K562 (cell line): ENCODE data around the gene CGGBP1. TPM values are rescaled to one million over a fixed set of nuclear protein-coding genes. Genes with fewer than 3 reads are reported as not detected.

ENCODE experiments used
- ASH1L ChIP-seq: fragments of 450-650 bp; IDR thresholded peaks from 2 replicates; pipeline ENCODE4 v1.6.1; 2018; ENCODE audit warnings: borderline replicate concordance, mild to moderate bottlenecking, low read depth; ENCODE audit not compliant: partially characterized antibody
- CBFA2T2 ChIP-seq: fragments of 450-650 bp; conservative IDR thresholded peaks from 2 replicates; pipeline ENCODE4 v1.6.1; 2017; ENCODE audit warnings: mild to moderate bottlenecking
- DPF2 ChIP-seq: fragments of 450-650 bp; IDR thresholded peaks from 2 replicates; pipeline ENCODE4 v1.6.1; 2016
- E2F5 ChIP-seq: sonication (generic); formaldehyde crosslinking; IDR thresholded peaks from 2 replicates; pipeline ENCODE4 v1.8.0; 2022; ENCODE audit warnings: mild to moderate bottlenecking, missing genetic modification reagents
- EHMT2 ChIP-seq: fragments of 450-650 bp; IDR thresholded peaks from 2 replicates; pipeline ENCODE4 v1.6.1; 2018; ENCODE audit warnings: antibody characterized with exemption
- ELF2 ChIP-seq: fragments of 250-450 bp; sonication (Bioruptor Pico); IDR thresholded peaks from 2 replicates; pipeline ENCODE4 v1.5.0; 2021; ENCODE audit warnings: mild to moderate bottlenecking
- FOSL1 ChIP-seq: fragments of 200-800 bp; sonication (Bioruptor generic); conservative IDR thresholded peaks from 2 replicates; pipeline ENCODE4 v1.6.1; 2016; ENCODE audit warnings: missing genetic modification characterization, missing compliant biosample characterization
- GABPB2 ChIP-seq: fragments of 250-450 bp; sonication (Bioruptor Pico); conservative IDR thresholded peaks from 2 replicates; pipeline ENCODE4 v1.5.1; 2021; ENCODE audit warnings: mild to moderate bottlenecking
- GATA2 ChIP-seq: sonication (generic); formaldehyde crosslinking; IDR thresholded peaks from 2 replicates; pipeline ENCODE4 v1.4.0; 2020; ENCODE audit warnings: mild to moderate bottlenecking, missing genetic modification reagents
- HSF4 ChIP-seq: fragments of 250-450 bp; sonication (Bioruptor Pico); IDR thresholded peaks from 2 replicates; pipeline ENCODE4 v2.1.2; 2022; ENCODE audit warnings: mild to moderate bottlenecking, moderate library complexity, borderline replicate concordance
- KAT2B ChIP-seq: IDR thresholded peaks from one replicate; pipeline ENCODE4 v1.6.1; 2012; ENCODE audit warnings: low read depth, mild to moderate bottlenecking, control low read depth, inconsistent platforms, low read length, moderate library complexity
- MBD1 ChIP-seq: fragments of 250-450 bp; sonication (Bioruptor Pico); IDR thresholded peaks from 2 replicates; pipeline ENCODE4 v1.8.0; 2022; ENCODE audit warnings: inconsistent platforms
- NCOR1 ChIP-seq: fragments of 450-650 bp; IDR thresholded peaks from 2 replicates; pipeline ENCODE4 v1.6.1; 2016; ENCODE audit warnings: mild to moderate bottlenecking, moderate library complexity
- NFXL1 ChIP-seq: fragments of 450-650 bp; formaldehyde crosslinking; IDR thresholded peaks from 2 replicates; pipeline ENCODE4 v1.4.0; 2021; ENCODE audit warnings: mild to moderate bottlenecking
- PKNOX1 ChIP-seq: fragments of 450-650 bp; IDR thresholded peaks from 2 replicates; pipeline ENCODE4 v1.6.1; 2016
- POLR2AphosphoS5 ChIP-seq: IDR thresholded peaks from 2 replicates; pipeline ENCODE4 v1.6.1; 2011; ENCODE audit warnings: mild to moderate bottlenecking, low read depth, low read length, moderate library complexity; ENCODE audit not compliant: control insufficient read depth, insufficient read depth
- SIX5 ChIP-seq, 2 experiments: IDR thresholded peaks; 2 replicates each; pipeline ENCODE4 v1.6.1; 2011; ENCODE audit warnings: low read length in 2 of 2, borderline replicate concordance in 1 of 2, low read depth in 1 of 2, mild to moderate bottlenecking in 1 of 2, moderate library complexity in 1 of 2; ENCODE audit not compliant: insufficient read depth in 1 of 2
- SLC30A9 ChIP-seq: fragments of 250-450 bp; sonication (Bioruptor Pico); IDR thresholded peaks from 2 replicates; pipeline ENCODE4 v1.8.0; 2022; ENCODE audit warnings: mild to moderate bottlenecking, moderate library complexity
- SMARCA4 ChIP-seq: fragments of 450-650 bp; IDR thresholded peaks from 2 replicates; pipeline ENCODE4 v1.6.1; 2016
- TCF3 ChIP-seq: sonication (generic); formaldehyde crosslinking; IDR thresholded peaks from 2 replicates; pipeline ENCODE4 v1.4.0; 2020; ENCODE audit warnings: mild to moderate bottlenecking, missing genetic modification reagents
- ZBTB11 ChIP-seq, 3 experiments: fragments of 200-800 bp in 1 of 3; fragments of 250-450 bp in 1 of 3; fragments of 450-650 bp in 1 of 3; sonication (Bioruptor Pico) in 1 of 3; sonication (Bioruptor generic) in 1 of 3; formaldehyde crosslinking in 1 of 3; IDR thresholded peaks; 2 replicates each; pipeline versions ENCODE4 v1.6.1 to v1.8.0; 2016 to 2022; ENCODE audit warnings: mild to moderate bottlenecking in 2 of 3, missing genetic modification characterization in 2 of 3, missing compliant biosample characterization in 1 of 3, moderate library complexity in 1 of 3
- ZNF12 ChIP-seq: sonication (generic); formaldehyde crosslinking; IDR thresholded peaks from 2 replicates; pipeline ENCODE4 v1.4.0; 2020; ENCODE audit warnings: mild to moderate bottlenecking, missing genetic modification reagents
- ZNF140 ChIP-seq: fragments of 250-450 bp; sonication (Bioruptor Pico); IDR thresholded peaks from 2 replicates; pipeline ENCODE4 v1.8.0; 2021; ENCODE audit warnings: moderate library complexity, mild to moderate bottlenecking, inconsistent platforms
- ZNF354B ChIP-seq: fragments of 250-450 bp; sonication (Bioruptor Pico); IDR thresholded peaks from 2 replicates; pipeline ENCODE4 v1.4.0; 2020
- ZNF583 ChIP-seq: fragments of 250-450 bp; sonication (Bioruptor Pico); IDR thresholded peaks from 2 replicates; pipeline ENCODE4 v1.4.0; 2020
- polyA plus RNA-seq, 8 experiments: library from polyadenylated mRNA; depleted of rRNA in 4 of 8; stranded (reverse) in 5 of 8; unstranded in 3 of 8; fragments of >200 nt; fragmentation: Nextera tagmentation in 2 of 8; fragmentation: Illumina TruSeq in 1 of 8; extraction: Ambion mirVana in 2 of 8; extraction: Trizol in 1 of 8; gene quantifications; 2 replicates each; pipeline versions ENCODE4 v1.2.1 to v1.2.3, GENCODE V29; 2011 to 2014; ENCODE audit warnings: inconsistent platforms in 1 of 8, missing spikeins in 1 of 8
- total RNA-seq, 7 experiments: library from RNA; depleted of rRNA in 6 of 7; stranded (reverse); fragments of >200 nt in 6 of 7; fragmentation: Illumina TruSeq in 2 of 7; extraction: Trizol in 2 of 7; gene quantifications; 2 replicates each; pipeline versions ENCODE4 v1.2.1 to v1.2.3, GENCODE V29; 2011 to 2021; ENCODE audit warnings: low replicate concordance in 1 of 7

The CGGBP1 gene
- total and polyA plus RNA-seq, 9 of the 15 experiments (the other 6 are each of a cell fraction or from before 2014, with no cell fraction given), result 14.4 to 47.8 (median 37.8) TPM

GRCh38 chr3:88076712-88077111 is 17.9 kb upstream of the CGGBP1 start (continued):
- no peak for TF ChIP-seq ZBTB11 (CRISPR knock-in tag; IDR thresholded peaks at IDR 0.05)
- peak; percentile 94 for TF ChIP-seq EHMT2
- no peak for TF ChIP-seq ELF2 (CRISPR knock-in tag)
- no peak for TF ChIP-seq FOSL1
- TF ChIP-seq SMARCA4, result peak; percentile 42; the same call in 1 of the 2 replicates
- no peak for TF ChIP-seq ASH1L
- TF ChIP-seq CBFA2T2, result peak; percentile 53
- TF ChIP-seq SLC30A9 (CRISPR knock-in tag), result no peak
- TF ChIP-seq MBD1, result no peak
- no peak for TF ChIP-seq GABPB2 (CRISPR knock-in tag)
- TF ChIP-seq E2F5, result no peak
- TF ChIP-seq KAT2B, result no peak
- no peak for TF ChIP-seq ZNF583 (CRISPR knock-in tag)
- TF ChIP-seq ZNF354B (CRISPR knock-in tag), result no peak
- no peak for TF ChIP-seq PKNOX1
- TF ChIP-seq ZNF12 (CRISPR knock-in tag), result no peak
- peak; percentile 55; the same call in 1 of the 2 replicates for TF ChIP-seq POLR2AphosphoS5
- no peak for TF ChIP-seq ZNF140
- TF ChIP-seq HSF4 (CRISPR knock-in tag), result no peak
- no peak for TF ChIP-seq SIX5 (IDR thresholded peaks at IDR 0.05; ENCODE audit: borderline replicate concordance in 1 of 2, insufficient read depth in 1 of 2, low read depth in 1 of 2, low read length in 2 of 2)
- peak; percentile 54 for TF ChIP-seq GATA2
- TF ChIP-seq TCF3 (CRISPR knock-in tag), result peak; percentile 87
- TF ChIP-seq NCOR1, result peak; percentile 45; the same call in 1 of the 2 replicates
- no peak for TF ChIP-seq NFXL1 (CRISPR knock-in tag)
- TF ChIP-seq DPF2, result peak; percentile 48; the same call in 1 of the 2 replicates
